Measurements from ENCODE around the gene KIAA0040. TPM values are rescaled to one million over a fixed set of nuclear protein-coding genes. Genes with fewer than 3 reads are reported as not detected.
A peak's percentile ranks its signal among the peaks of the same experiment; 100 is the strongest.

The KIAA0040 gene
- total and polyA plus RNA-seq, 2 donors (not counting 3 experiments of a cell fraction or from before 2014, with no cell fraction given): 8.3 to 10.9 TPM

DNA sequence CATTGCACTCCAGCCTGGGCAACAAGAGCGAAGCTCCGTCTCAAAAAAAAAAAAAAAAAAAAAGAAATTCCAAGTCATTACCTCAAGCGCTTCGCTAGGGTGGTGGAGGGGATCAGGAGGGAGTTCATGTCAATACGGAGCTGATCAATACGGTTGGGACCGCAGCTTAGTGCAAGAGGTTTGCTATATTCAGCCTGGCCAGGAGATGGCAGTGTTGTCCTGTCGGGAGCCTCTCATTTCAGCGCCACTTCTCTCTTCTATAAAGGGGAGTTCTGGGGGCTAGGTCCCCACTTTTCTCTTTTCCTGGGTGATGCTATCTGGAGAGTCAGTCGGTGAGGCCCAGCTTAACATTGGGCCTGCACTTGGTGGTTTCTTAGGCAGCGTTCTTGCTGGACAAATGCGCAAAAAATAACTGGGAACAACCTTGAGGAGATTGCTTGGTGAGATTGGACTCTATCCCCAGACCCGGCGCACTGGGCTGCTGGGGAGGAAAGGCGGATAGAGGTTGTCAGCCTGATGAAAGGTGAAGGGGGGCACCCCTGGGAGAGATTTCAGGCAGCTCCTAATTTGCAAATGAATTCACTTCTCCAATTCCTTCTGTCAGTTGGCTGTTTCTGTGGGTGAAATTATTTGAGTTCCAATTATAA is 40.4 kb downstream of the KIAA0040 start:
- H2AFZ ChIP-seq (ENCODE audit: low read depth, low read length): no peak overlapping the region
- POLR2A ChIA-PET: interaction anchor here (0.5 kb wide), 1 partner anchor 230 kb away, joined by 3 read pairs; no protein-coding TSS in a partner anchor
- no peaks in the 10 kb centered on the region for H3K79me2 ChIP-seq (ENCODE audit: control insufficient read depth, insufficient read depth, low read length)
- H3K27me3 ChIP-seq (ENCODE audit: control insufficient read depth in 2 of 2, insufficient read depth in 2 of 2, low read length in 2 of 2): peaks cover 0 to 27% of the 10 kb centered on the region in 2 experiments
- no peak overlapping the region for H3K4me2 ChIP-seq (ENCODE audit: insufficient read depth, low read length)
- intact Hi-C loops (cut with micrococcal nuclease) (loop anchor here (1.0 to 5.0 kb wide), 4 partner anchors 221 to 921 kb away; partner anchors contain the start of gene TNR), dilution Hi-C loops (cut with MboI; ENCODE audit: extremely low pct_ligation_motif_present, low sequenced_read_pairs) (loop anchor here (10.0 kb wide), 1 partner anchor 163 kb away; no protein-coding TSS in a partner anchor)
- H3K27ac ChIP-seq (ENCODE audit: insufficient read depth, low read depth, low read length): no peak overlapping the region
- H3K4me3 ChIP-seq (replicated peaks in 1 of 3; ENCODE audit: insufficient read depth in 1 of 3, low read depth in 1 of 3, low read length in 3 of 3): no peak overlapping the region
- DNase-seq (ENCODE audit: low read depth, low spot score) (peak; percentile 54), FAIRE-seq (peak; percentile 71)
- no peaks in the 10 kb centered on the region for H3K9me3 ChIP-seq (replicated peaks; ENCODE audit: control insufficient read depth, insufficient read depth, low read length)
- no peaks in the 10 kb centered on the region for H3K9me1 ChIP-seq (replicated peaks; ENCODE audit: control insufficient read depth, extremely low read depth, insufficient read depth, low read length)
- no TSS peak for BruUV-seq (replicated peaks)
- H3K9ac ChIP-seq (replicated peaks; ENCODE audit: extremely low read depth, insufficient read depth, low read length): no peak overlapping the region
- TF ChIP-seq POLR2A (IDR thresholded peaks at IDR 0.05; ENCODE audit: low read depth, low read length): no peak
- TF ChIP-seq EZH2 (IDR thresholded peaks at IDR 0.05; ENCODE audit: borderline replicate concordance, low read depth, low read length, severe bottlenecking): peak; percentile 47
- TF ChIP-seq, protein P1, sequence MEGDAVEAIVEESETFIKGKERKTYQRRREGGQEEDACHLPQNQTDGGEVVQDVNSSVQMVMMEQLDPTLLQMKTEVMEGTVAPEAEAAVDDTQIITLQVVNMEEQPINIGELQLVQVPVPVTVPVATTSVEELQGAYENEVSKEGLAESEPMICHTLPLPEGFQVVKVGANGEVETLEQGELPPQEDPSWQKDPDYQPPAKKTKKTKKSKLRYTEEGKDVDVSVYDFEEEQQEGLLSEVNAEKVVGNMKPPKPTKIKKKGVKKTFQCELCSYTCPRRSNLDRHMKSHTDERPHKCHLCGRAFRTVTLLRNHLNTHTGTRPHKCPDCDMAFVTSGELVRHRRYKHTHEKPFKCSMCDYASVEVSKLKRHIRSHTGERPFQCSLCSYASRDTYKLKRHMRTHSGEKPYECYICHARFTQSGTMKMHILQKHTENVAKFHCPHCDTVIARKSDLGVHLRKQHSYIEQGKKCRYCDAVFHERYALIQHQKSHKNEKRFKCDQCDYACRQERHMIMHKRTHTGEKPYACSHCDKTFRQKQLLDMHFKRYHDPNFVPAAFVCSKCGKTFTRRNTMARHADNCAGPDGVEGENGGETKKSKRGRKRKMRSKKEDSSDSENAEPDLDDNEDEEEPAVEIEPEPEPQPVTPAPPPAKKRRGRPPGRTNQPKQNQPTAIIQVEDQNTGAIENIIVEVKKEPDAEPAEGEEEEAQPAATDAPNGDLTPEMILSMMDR (IDR thresholded peaks at IDR 0.05; ENCODE audit: extremely low read depth in 1 of 2, insufficient read depth in 1 of 2, low read depth in 1 of 2, low read length in 2 of 2): peak; percentile 75 to 85
- no peaks in the 10 kb centered on the region for H4K20me1 ChIP-seq (replicated peaks; ENCODE audit: control insufficient read depth, extremely low read depth, insufficient read depth, low read length)
- CTCF ChIA-PET: interaction anchor here (0.5 to 5.2 kb wide), 106 partner anchors 9 to 1749 kb away, joined by 3 to 387 read pairs (median 5); partner anchors contain the start of genes COP1, MRPS14 and TNR
- no peaks in the 10 kb centered on the region for H3K4me1 ChIP-seq (ENCODE audit: control insufficient read depth, extremely low read depth, insufficient read depth, low read length)
- no peaks in the 10 kb centered on the region for H3K36me3 ChIP-seq (ENCODE audit: control insufficient read depth in 2 of 2, extremely low read depth in 1 of 2, insufficient read depth in 2 of 2, low read length in 2 of 2)

All from endothelial cell of umbilical vein (primary cell).